Measurements from ENCODE around the gene RHBDD3. TPM values are rescaled to one million over a fixed set of nuclear protein-coding genes. Genes with fewer than 3 reads are reported as not detected.

The RHBDD3 gene
- total RNA-seq, 1 donor from 2014 or later = 41.0 TPM

DNA sequence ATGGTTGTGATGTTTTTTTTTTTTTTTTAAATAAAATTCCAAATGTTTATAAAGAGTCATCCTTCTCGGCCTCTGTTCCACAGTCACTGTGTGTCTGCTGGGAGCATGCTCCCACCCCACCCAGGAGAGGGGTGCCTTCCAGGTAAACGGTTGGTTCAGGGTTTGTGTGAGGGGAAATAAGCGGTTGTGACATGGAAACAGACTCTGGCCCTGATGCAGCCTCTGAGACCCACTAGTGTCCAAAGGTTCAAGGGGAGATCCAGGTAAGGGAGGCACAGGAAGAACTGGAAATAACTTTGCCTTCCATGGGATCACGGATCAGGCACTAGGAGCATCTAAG is 32.7 kb upstream of the RHBDD3 start:
- no peak for TF ChIP-seq CTCF (IDR thresholded peaks at IDR 0.05)
- no peak for DNase-seq (ENCODE audit: extremely low spot score, unreplicated experiment)
- Mint-ChIP-seq H3K27me3 (ENCODE audit: unreplicated experiment) (no peaks in the 10 kb centered on the region), H3K4me3 (ENCODE audit: unreplicated experiment) (no peak overlapping the region), H3K9me3 (ENCODE audit: unreplicated experiment) (no peaks in the 10 kb centered on the region), H3K36me3 (ENCODE audit: unreplicated experiment) (peaks cover 50% of the 10 kb centered on the region), H3K4me1 (ENCODE audit: unreplicated experiment) (peaks cover 23% of the 10 kb centered on the region), H3K27ac (ENCODE audit: unreplicated experiment) (no peak overlapping the region)

GRCh38 chr22:29299136-29299900 is 31.5 kb upstream of the RHBDD3 start:
- peak; percentile 82 for DNase-seq (ENCODE audit: extremely low spot score, unreplicated experiment)
- Mint-ChIP-seq H3K27ac (ENCODE audit: unreplicated experiment) (no peak overlapping the region), H3K4me3 (ENCODE audit: unreplicated experiment) (no peak overlapping the region), H3K9me3 (ENCODE audit: unreplicated experiment) (no peaks in the 10 kb centered on the region), H3K27me3 (ENCODE audit: unreplicated experiment) (no peaks in the 10 kb centered on the region), H3K4me1 (ENCODE audit: unreplicated experiment) (peaks cover 18% of the 10 kb centered on the region), H3K36me3 (ENCODE audit: unreplicated experiment) (peaks cover 57% of the 10 kb centered on the region)
- no peak for TF ChIP-seq CTCF (IDR thresholded peaks at IDR 0.05)

DNA sequence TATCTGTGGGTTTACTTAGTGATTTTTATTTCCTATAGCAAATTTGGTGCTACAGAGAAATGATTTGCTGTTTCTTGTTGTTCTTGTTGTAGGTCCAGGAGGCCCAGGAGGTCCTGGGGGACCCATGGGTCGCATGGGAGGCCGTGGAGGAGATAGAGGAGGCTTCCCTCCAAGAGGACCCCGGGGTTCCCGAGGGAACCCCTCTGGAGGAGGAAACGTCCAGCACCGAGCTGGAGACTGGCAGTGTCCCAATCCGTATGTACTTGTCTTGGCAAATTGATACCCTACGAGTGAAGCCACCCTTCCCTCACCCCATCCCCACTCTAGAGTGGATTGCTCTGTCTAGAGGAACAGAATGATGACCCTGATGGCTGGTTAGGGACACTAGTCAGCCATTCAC is 30.9 kb upstream of the RHBDD3 start:
- Mint-ChIP-seq H3K27ac (ENCODE audit: unreplicated experiment) (no peak overlapping the region), H3K36me3 (ENCODE audit: unreplicated experiment) (peaks cover 62% of the 10 kb centered on the region), H3K4me1 (ENCODE audit: unreplicated experiment) (peaks cover 17% of the 10 kb centered on the region), H3K9me3 (ENCODE audit: unreplicated experiment) (no peaks in the 10 kb centered on the region), H3K27me3 (ENCODE audit: unreplicated experiment) (no peaks in the 10 kb centered on the region), H3K4me3 (ENCODE audit: unreplicated experiment) (no peak overlapping the region)
- TF ChIP-seq CTCF (IDR thresholded peaks at IDR 0.05) = no peak
- DNase-seq (ENCODE audit: extremely low spot score, unreplicated experiment) = peak; percentile 75

- DNase-seq (ENCODE audit: extremely low spot score, unreplicated experiment) = no peak
- Mint-ChIP-seq H3K27ac (ENCODE audit: unreplicated experiment) (no peak overlapping the region), H3K4me3 (ENCODE audit: unreplicated experiment) (no peak overlapping the region), H3K36me3 (ENCODE audit: unreplicated experiment) (peaks cover 78% of the 10 kb centered on the region), H3K4me1 (ENCODE audit: unreplicated experiment) (no peaks in the 10 kb centered on the region), H3K9me3 (ENCODE audit: unreplicated experiment) (no peaks in the 10 kb centered on the region), H3K27me3 (ENCODE audit: unreplicated experiment) (no peaks in the 10 kb centered on the region)
- TF ChIP-seq CTCF (IDR thresholded peaks at IDR 0.05) = no peak
These were observed 24.6 kb upstream of the RHBDD3 start for GRCh38 chr22:29292379-29292778.

DNA sequence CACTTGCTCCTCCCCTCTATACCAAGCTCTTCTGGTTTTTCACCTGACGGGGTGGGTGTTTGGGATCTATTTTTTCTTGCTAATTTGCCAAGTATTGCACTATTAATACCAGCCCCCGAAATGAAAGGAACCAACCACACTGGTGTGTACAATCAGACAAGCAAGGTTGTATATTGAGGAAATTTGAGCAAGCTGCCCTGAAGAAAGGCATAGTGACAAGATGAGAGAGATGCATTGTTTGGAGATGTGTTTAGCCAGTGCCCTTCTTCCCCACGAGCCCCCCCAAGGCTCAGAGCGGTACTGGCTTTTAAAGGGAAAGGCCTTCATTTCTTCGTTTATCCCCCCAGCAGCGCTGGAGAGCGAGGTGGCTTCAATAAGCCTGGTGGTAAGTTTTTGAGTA is 23.4 kb upstream of the RHBDD3 start:
- H3K9me3 Mint-ChIP-seq (ENCODE audit: unreplicated experiment) = no peaks in the 10 kb centered on the region
- no peak overlapping the region for H3K27ac Mint-ChIP-seq (ENCODE audit: unreplicated experiment)
- no peak for DNase-seq (ENCODE audit: extremely low spot score, unreplicated experiment)
- no peaks in the 10 kb centered on the region for H3K4me1 Mint-ChIP-seq (ENCODE audit: unreplicated experiment)
- H3K4me3 Mint-ChIP-seq (ENCODE audit: unreplicated experiment) = no peak overlapping the region
- H3K36me3 Mint-ChIP-seq (ENCODE audit: unreplicated experiment) = peaks cover 77% of the 10 kb centered on the region
- no peak for TF ChIP-seq CTCF (IDR thresholded peaks at IDR 0.05)
- no peaks in the 10 kb centered on the region for H3K27me3 Mint-ChIP-seq (ENCODE audit: unreplicated experiment)
